CD14-positive monocyte (primary cell): ENCODE measurements around the gene KIF21B. TPM values are rescaled to one million over a fixed set of nuclear protein-coding genes. Genes with fewer than 3 reads are reported as not detected.

Experiments used
- DNase-seq, 3 donors: peaks; one replicate each; pipeline ENCODE4 v3.0.0-alpha.2; 2011 to 2022
- H2AFZ ChIP-seq: 2 replicates; pipeline ENCODE4 v1.6.0; 2012; ENCODE audit warnings: mild to moderate bottlenecking, low read depth, low read length, inconsistent platforms; ENCODE audit not compliant: insufficient read depth, poor library complexity, severe bottlenecking
- H3K27ac ChIP-seq, 2 donors: 1 replicate in 1 of 2; 2 replicates in 1 of 2; pipeline ENCODE4 v1.5.1; 2012 to 2013; ENCODE audit warnings: low read length in 2 of 2, control low read depth in 1 of 2, inconsistent platforms in 1 of 2, low read depth in 1 of 2, mild to moderate bottlenecking in 1 of 2
- H3K27me3 ChIP-seq, 2 donors: one replicate each; pipeline versions ENCODE4 v1.6.0 to v1.6.1; 2011 to 2013; ENCODE audit warnings: low read length in 2 of 2; ENCODE audit not compliant: control insufficient read depth in 2 of 2, insufficient read depth in 2 of 2
- H3K36me3 ChIP-seq, 2 donors: replicated peaks in 1 of 2; 1 replicate in 1 of 2; 2 replicates in 1 of 2; pipeline versions ENCODE4 v1.5.1 to v1.6.1; 2012 to 2013; ENCODE audit warnings: low read length in 2 of 2, control low read depth in 1 of 2, inconsistent platforms in 1 of 2, mild to moderate bottlenecking in 1 of 2; ENCODE audit not compliant: insufficient read depth in 2 of 2, control insufficient read depth in 1 of 2
- H3K4me1 ChIP-seq, 2 donors: 1 replicate in 1 of 2; 2 replicates in 1 of 2; pipeline versions ENCODE4 v1.5.1 to v1.6.1; 2012 to 2013; ENCODE audit warnings: low read length in 2 of 2, control low read depth in 1 of 2, inconsistent platforms in 1 of 2, mild to moderate bottlenecking in 1 of 2, moderate library complexity in 1 of 2; ENCODE audit not compliant: insufficient read depth in 2 of 2, control insufficient read depth in 1 of 2
- H3K4me2 ChIP-seq: replicated peaks from 2 replicates; pipeline ENCODE3; 2012; ENCODE audit warnings: low read length, moderate library complexity, mild to moderate bottlenecking; ENCODE audit not compliant: poor library complexity, severe bottlenecking; ENCODE audit errors: extremely low read depth
- H3K4me3 ChIP-seq, 3 experiments: fragments of 200-600 bp in 1 of 3; sonication (generic) in 1 of 3; replicated peaks in 1 of 3; 1 replicate in 2 of 3; 2 replicates in 1 of 3; pipeline ENCODE4 v1.5.1; 2011 to 2013; ENCODE audit warnings: low read length in 3 of 3, mild to moderate bottlenecking in 3 of 3, control low read depth in 2 of 3, low read depth in 2 of 3, inconsistent platforms in 1 of 3, moderate library complexity in 1 of 3
- H3K79me2 ChIP-seq: 2 replicates; pipeline ENCODE4 v1.6.0; 2012; ENCODE audit warnings: mild to moderate bottlenecking, control low read depth, inconsistent platforms, low read length, moderate library complexity; ENCODE audit not compliant: insufficient read depth
- H3K9ac ChIP-seq: 2 replicates; pipeline ENCODE4 v1.6.0; 2017; ENCODE audit warnings: low read length, mild to moderate bottlenecking; ENCODE audit not compliant: insufficient read depth, poor library complexity, severe bottlenecking
- H3K9me3 ChIP-seq, 2 donors: replicated peaks in 1 of 2; 1 replicate in 1 of 2; 2 replicates in 1 of 2; pipeline versions ENCODE4 v1.5.1 to v1.6.1; 2012 to 2013; ENCODE audit warnings: low read length in 2 of 2, control low read depth in 1 of 2; ENCODE audit not compliant: control insufficient read depth in 1 of 2, insufficient read depth in 1 of 2
- H4K20me1 ChIP-seq: 2 replicates; pipeline ENCODE4 v1.6.0; 2012; ENCODE audit warnings: mild to moderate bottlenecking, low read length, control low read depth, moderate library complexity; ENCODE audit not compliant: insufficient read depth
- H3K27ac Mint-ChIP-seq, 7 donors: one replicate each; pipeline ENCODE4 v1.8.0; 2020; ENCODE audit warnings: mild to moderate bottlenecking in 7 of 7, mixed read lengths in 7 of 7, moderate library complexity in 6 of 7, inconsistent platforms in 2 of 7
- H3K27me3 Mint-ChIP-seq, 3 donors: one replicate each; pipeline ENCODE4 v1.8.0; 2021 to 2022; ENCODE audit warnings: low read depth in 3 of 3, mild to moderate bottlenecking in 3 of 3, mixed read lengths in 3 of 3, moderate library complexity in 3 of 3, inconsistent platforms in 1 of 3
- H3K36me3 Mint-ChIP-seq, 2 donors: one replicate each; pipeline ENCODE4 v1.8.0; 2020; ENCODE audit warnings: mixed read lengths in 2 of 2, inconsistent platforms in 1 of 2, mild to moderate bottlenecking in 1 of 2
- H3K4me1 Mint-ChIP-seq: one replicate; pipeline ENCODE4 v1.8.0; 2020; ENCODE audit warnings: mild to moderate bottlenecking, mixed read lengths
- H3K4me3 Mint-ChIP-seq, 2 donors: one replicate each; pipeline ENCODE4 v1.8.0; 2020; ENCODE audit warnings: mild to moderate bottlenecking in 2 of 2, mixed read lengths in 2 of 2, moderate library complexity in 1 of 2
- H3K9me3 Mint-ChIP-seq, 7 donors: one replicate each; pipeline ENCODE4 v1.8.0; 2020 to 2022; ENCODE audit warnings: mixed read lengths in 7 of 7, mild to moderate bottlenecking in 6 of 7, moderate library complexity in 6 of 7, inconsistent platforms in 2 of 7
- WGBS: methylation state at CpG from one replicate; pipeline ENCODE4 v1.1.5; 2013; ENCODE audit warnings: missing lambda C conversion rate; ENCODE audit not compliant: insufficient coverage; 5-methylcytosine and 5-hydroxymethylcytosine counted together
- intact Hi-C, 2 donors: fragments of 100-400 bp; cut with micrococcal nuclease; formaldehyde crosslinking; loops; one replicate each; pipeline versions ENCODE4 v1.15.0 to v1.15.1; 2023
- polyA plus RNA-seq, 3 donors: library from polyadenylated mRNA; depleted of rRNA in 1 of 3; unstranded in 2 of 3; stranded (reverse) in 1 of 3; fragments of 300-500 nt in 2 of 3; fragments of >200 nt in 1 of 3; fragmentation: Illumina TruSeq in 2 of 3; gene quantifications; 1 replicate in 2 of 3; 2 replicates in 1 of 3; pipeline ENCODE4 v1.2.3, GENCODE V29; 2012 to 2021
- TF ChIP-seq, protein P1 (sequence below): fragments of 200-600 bp; IDR thresholded peaks from one replicate; pipeline ENCODE4 v1.8.0; 2022; ENCODE audit warnings: antibody characterized with exemption, mild to moderate bottlenecking

The KIF21B gene
- polyA plus RNA-seq, 3 donors = 0.18 to 9.8 (median 0.30) TPM

DNA sequence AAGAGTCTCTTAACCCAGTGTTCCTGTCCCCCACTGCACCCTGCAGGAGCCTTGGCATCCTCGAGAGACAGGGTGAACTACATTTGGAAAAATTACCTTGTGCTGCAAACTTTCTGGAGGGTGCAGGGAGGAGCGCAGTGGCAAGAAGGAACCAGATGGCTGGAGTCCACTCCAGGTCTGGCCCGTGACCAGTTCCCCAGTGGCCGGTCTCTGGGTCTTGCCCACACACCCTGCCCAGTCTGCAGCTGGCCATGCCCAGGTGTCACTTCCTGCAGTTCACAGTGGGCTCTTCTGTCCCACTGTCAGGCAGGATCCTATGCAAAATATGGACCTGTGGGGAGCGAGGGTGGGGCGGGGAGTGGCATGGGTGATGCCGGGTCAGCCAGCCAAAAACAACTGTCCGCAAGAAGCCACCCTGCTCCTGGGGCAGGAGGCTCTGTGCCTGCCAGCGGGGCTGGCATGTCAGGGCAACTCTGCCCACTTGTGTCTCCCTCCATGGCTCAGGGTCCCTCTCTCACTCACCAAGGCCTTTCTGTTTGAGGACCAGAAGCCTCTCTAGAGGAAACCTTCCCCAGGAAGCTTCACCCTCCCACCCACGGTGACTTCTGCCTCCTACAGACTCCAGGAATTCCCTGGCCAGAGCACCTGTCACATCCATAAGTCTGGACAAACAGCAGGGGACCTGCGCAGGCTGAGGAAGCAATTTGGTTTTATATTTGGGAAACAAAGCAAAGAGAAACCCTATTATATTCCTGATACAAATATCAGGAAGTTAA, 55.6 kb downstream of the KIF21B start:
- 97% methylated on average over 8 of the region's 11 CpGs for WGBS
- Mint-ChIP-seq H3K9me3 (no peaks in the 10 kb centered on the region), H3K36me3 (peaks cover 23 to 24% of the 10 kb centered on the region in 2 donors), H3K4me1 (no peaks in the 10 kb centered on the region), H3K4me3 (no peak overlapping the region), H3K27me3 (peaks cover 0 to 4% (median under 1%) of the 10 kb centered on the region in 3 donors), H3K27ac (no peak overlapping the region)
- Histone ChIP-seq H3K9me3 (no peaks in the 10 kb centered on the region), H4K20me1 (peaks cover 4% of the 10 kb centered on the region), H3K4me3 (no peak overlapping the region), H3K27ac (no peak overlapping the region), H3K4me2 (no peak overlapping the region), H2AFZ (no peak overlapping the region), H3K27me3 (no peaks in the 10 kb centered on the region), H3K36me3 (peaks cover 5 to 30% of the 10 kb centered on the region in 2 donors), H3K79me2 (no peaks in the 10 kb centered on the region), H3K9ac (no peak overlapping the region), H3K4me1 (no peaks in the 10 kb centered on the region)
- intact Hi-C loops = no loop called here
- TF ChIP-seq, protein P1, sequence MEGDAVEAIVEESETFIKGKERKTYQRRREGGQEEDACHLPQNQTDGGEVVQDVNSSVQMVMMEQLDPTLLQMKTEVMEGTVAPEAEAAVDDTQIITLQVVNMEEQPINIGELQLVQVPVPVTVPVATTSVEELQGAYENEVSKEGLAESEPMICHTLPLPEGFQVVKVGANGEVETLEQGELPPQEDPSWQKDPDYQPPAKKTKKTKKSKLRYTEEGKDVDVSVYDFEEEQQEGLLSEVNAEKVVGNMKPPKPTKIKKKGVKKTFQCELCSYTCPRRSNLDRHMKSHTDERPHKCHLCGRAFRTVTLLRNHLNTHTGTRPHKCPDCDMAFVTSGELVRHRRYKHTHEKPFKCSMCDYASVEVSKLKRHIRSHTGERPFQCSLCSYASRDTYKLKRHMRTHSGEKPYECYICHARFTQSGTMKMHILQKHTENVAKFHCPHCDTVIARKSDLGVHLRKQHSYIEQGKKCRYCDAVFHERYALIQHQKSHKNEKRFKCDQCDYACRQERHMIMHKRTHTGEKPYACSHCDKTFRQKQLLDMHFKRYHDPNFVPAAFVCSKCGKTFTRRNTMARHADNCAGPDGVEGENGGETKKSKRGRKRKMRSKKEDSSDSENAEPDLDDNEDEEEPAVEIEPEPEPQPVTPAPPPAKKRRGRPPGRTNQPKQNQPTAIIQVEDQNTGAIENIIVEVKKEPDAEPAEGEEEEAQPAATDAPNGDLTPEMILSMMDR = no peak
- DNase-seq = no peak

DNA sequence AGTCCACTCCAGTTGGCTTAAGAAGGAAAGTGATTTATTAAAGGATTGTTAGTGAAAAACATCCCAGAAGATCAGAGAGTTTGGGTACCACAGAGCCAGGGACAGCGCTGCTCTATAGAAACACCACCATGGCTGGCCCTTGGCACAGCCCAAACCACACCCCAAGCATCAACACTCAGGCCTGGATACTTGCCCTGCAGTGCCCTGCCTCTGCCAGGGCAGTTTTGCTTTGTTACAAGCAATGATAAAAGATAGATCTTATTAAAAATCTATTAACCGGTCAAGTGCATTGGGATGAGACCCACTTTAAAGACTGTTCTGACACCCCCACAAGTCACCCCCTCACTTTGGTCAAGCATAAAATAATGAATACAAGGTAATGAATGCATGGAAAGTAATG, 56.6 kb downstream of the KIF21B start:
- H3K9me3 Mint-ChIP-seq = no peaks in the 10 kb centered on the region
- H3K79me2 ChIP-seq = no peaks in the 10 kb centered on the region
- no peak for DNase-seq
- H3K27ac ChIP-seq = no peak overlapping the region
- no peak overlapping the region for H3K27ac Mint-ChIP-seq
- no peak overlapping the region for H3K4me3 ChIP-seq
- H3K4me1 Mint-ChIP-seq = no peaks in the 10 kb centered on the region
- TF ChIP-seq, protein P1 = no peak
- peaks cover 3 to 24% of the 10 kb centered on the region in 2 donors for H3K36me3 ChIP-seq
- H3K36me3 Mint-ChIP-seq = peaks cover 19 to 20% of the 10 kb centered on the region in 2 donors
- H3K9ac ChIP-seq = no peak overlapping the region
- peaks cover 1 to 5% (median 3%) of the 10 kb centered on the region in 3 donors for H3K27me3 Mint-ChIP-seq
- H3K4me2 ChIP-seq = no peak overlapping the region
- no peaks in the 10 kb centered on the region for H3K9me3 ChIP-seq
- no peak overlapping the region for H3K4me3 Mint-ChIP-seq
- WGBS = no CpG with 5 or more reads among the region's 2 CpGs
- H3K4me1 ChIP-seq = no peaks in the 10 kb centered on the region
- no peaks in the 10 kb centered on the region for H4K20me1 ChIP-seq
- intact Hi-C loops = no loop called here
- no peaks in the 10 kb centered on the region for H3K27me3 ChIP-seq
- H2AFZ ChIP-seq = no peak overlapping the region
